Activated CD8-positive, alpha-beta T cell treated with anti-CD3 and anti-CD28 coated beads, Interleukin-2, amount 10 ng/mL, durations not matched to agents 7 days and 5 days (primary cell): ENCODE results near the gene ENG. TPM values are rescaled to one million over a fixed set of nuclear protein-coding genes. Genes with fewer than 3 reads are reported as not detected.
"Not testable (repeated sequence)": the region's sequence is repeated elsewhere in the genome, so short reads cannot be mapped to it uniquely, and the experiment has no call there.

Source experiments
- ATAC-seq: fragments of 150-1000 bp; cut with Tn5 transposase; one replicate; pipeline ENCODE4 v1.10.0; 2021; ENCODE audit warnings: moderate library complexity
- CTCF ChIA-PET: fragments of 350-600 bp; sonication (Branson Sonifier 250); formaldehyde crosslinking; loops from one replicate; lab custom pipeline; 2021; ENCODE audit warnings: antibody characterized with exemption; lab: Charles Lee
- POLR2A ChIA-PET: fragments of 350-600 bp; sonication (Branson Sonifier 250); formaldehyde crosslinking; loops from one replicate; lab custom pipeline; 2021; ENCODE audit warnings: antibody characterized with exemption; lab: Charles Lee
- DNase-seq: peaks from one replicate; pipeline ENCODE4 v3.0.0-alpha.2; 2020
- H3K27ac Mint-ChIP-seq: one replicate; pipeline ENCODE4 v1.8.0; 2021; ENCODE audit warnings: mild to moderate bottlenecking, mixed read lengths
- H3K27me3 Mint-ChIP-seq: one replicate; pipeline ENCODE4 v1.8.0; 2021; ENCODE audit warnings: low read depth, mixed read lengths
- H3K36me3 Mint-ChIP-seq: one replicate; pipeline ENCODE4 v1.8.0; 2021; ENCODE audit warnings: low read depth, mixed read lengths
- H3K4me1 Mint-ChIP-seq: one replicate; pipeline ENCODE4 v1.8.0; 2021; ENCODE audit warnings: low read depth, mixed read lengths
- H3K4me3 Mint-ChIP-seq: one replicate; pipeline ENCODE4 v1.8.0; 2021; ENCODE audit warnings: mild to moderate bottlenecking, mixed read lengths
- H3K9me3 Mint-ChIP-seq: one replicate; pipeline ENCODE4 v1.8.0; 2022; ENCODE audit warnings: mixed read lengths; ENCODE audit not compliant: insufficient read depth
- total RNA-seq, 2 experiments: library from RNA; stranded (reverse); gene quantifications; one replicate each; pipeline ENCODE4 v1.2.3, GENCODE V29; 2021

ENG gene
- total RNA-seq, 2 experiments from 2014 or later = 22.9 to 24.3 TPM

- POLR2A ChIA-PET = no interaction called here
- no peak for DNase-seq
Measured at GRCh38 chr9:127870887-127871286, 16.4 kb upstream of the ENG start.

DNA sequence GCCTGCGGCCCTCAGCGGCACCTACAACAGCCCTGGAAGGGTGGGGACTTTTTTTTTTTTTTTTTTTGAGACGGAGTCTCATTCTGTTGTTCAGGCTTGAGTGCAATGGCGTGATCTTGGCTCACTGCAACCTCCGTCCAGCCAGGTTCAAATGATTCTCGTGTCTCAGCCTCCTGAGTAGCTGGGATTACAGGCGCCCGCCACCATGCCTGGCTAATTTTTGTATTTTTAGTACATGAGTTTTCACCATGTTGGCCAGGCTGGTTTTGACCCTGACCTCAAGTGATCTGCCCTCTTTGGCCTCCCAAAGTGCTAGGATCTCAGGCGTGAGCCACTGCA lies 15.7 kb upstream of the ENG start:
- not testable (repeated sequence) for DNase-seq, H3K36me3 Mint-ChIP-seq, ATAC-seq, H3K9me3 Mint-ChIP-seq, H3K27me3 Mint-ChIP-seq, H3K4me3 Mint-ChIP-seq, H3K27ac Mint-ChIP-seq
- ChIA-PET POLR2A (interaction anchor here (0.8 to 1.4 kb wide), 5 partner anchors 17 to 107 kb away, joined by 3 to 5 read pairs (median 4); partner anchors contain the start of gene CDK9), CTCF (interaction anchor here (0.8 to 4.9 kb wide), 53 partner anchors 9 to 291 kb away, joined by 3 to 55 read pairs (median 5); partner anchors contain the start of genes CDK9, ENG, FPGS and SH2D3C)
- H3K4me1 Mint-ChIP-seq = peaks cover 17% of the 10 kb centered on the region

More at GRCh38 chr9:127870887-127871286, 16.4 kb upstream of the ENG start:
- Mint-ChIP-seq H3K27me3 (no peaks in the 10 kb centered on the region), H3K4me3 (no peak overlapping the region), H3K27ac (no peak overlapping the region), H3K36me3 (peaks cover 3% of the 10 kb centered on the region), H3K4me1 (peaks cover 9% of the 10 kb centered on the region), H3K9me3 (no peaks in the 10 kb centered on the region)
- CTCF ChIA-PET = interaction anchor here (1.0 to 4.9 kb wide), 16 partner anchors 9 to 136 kb away, joined by 3 to 55 read pairs (median 12); partner anchors contain the start of genes CDK9, ENG, ST6GALNAC4 and TOR2A
- no peak for ATAC-seq

- H3K4me1 Mint-ChIP-seq = peaks cover 23% of the 10 kb centered on the region
- ATAC-seq (peak; percentile 89), DNase-seq (peak; percentile 87)
- H3K36me3 Mint-ChIP-seq = peaks cover 6% of the 10 kb centered on the region
- no peaks in the 10 kb centered on the region for H3K27me3 Mint-ChIP-seq
- no peaks in the 10 kb centered on the region for H3K9me3 Mint-ChIP-seq
- ChIA-PET POLR2A (interaction anchor here (0.6 to 1.4 kb wide), 7 partner anchors 16 to 135 kb away, joined by 3 to 5 read pairs (median 4); partner anchors contain the start of genes CDK9 and TOR2A), CTCF (interaction anchor here (0.6 to 4.9 kb wide), 62 partner anchors 8 to 290 kb away, joined by 3 to 55 read pairs (median 5); partner anchors contain the start of genes CDK9, ENG, FPGS and SH2D3C)
- H3K27ac Mint-ChIP-seq = no peak overlapping the region
- H3K4me3 Mint-ChIP-seq = no peak overlapping the region
Measured at GRCh38 chr9:127869310-127870152, 15.1 kb upstream of the ENG start.

- Mint-ChIP-seq H3K4me1 (peaks cover 24% of the 10 kb centered on the region), H3K4me3 (no peak overlapping the region), H3K36me3 (peaks cover 6% of the 10 kb centered on the region), H3K27me3 (no peaks in the 10 kb centered on the region), H3K9me3 (no peaks in the 10 kb centered on the region), H3K27ac (peak overlapping the region; percentile 11)
- ChIA-PET POLR2A (interaction anchor here (0.6 to 1.4 kb wide), 2 partner anchors 16 to 80 kb away, joined by 3 read pairs; no protein-coding TSS in a partner anchor), CTCF (interaction anchor here (0.6 to 4.9 kb wide), 16 partner anchors 14 to 363 kb away, joined by 3 to 55 read pairs (median 9); partner anchors contain the start of genes CDK9, ENG, ST6GALNAC6 and TOR2A)
- ATAC-seq (no peak), DNase-seq (no peak)
Measured at GRCh38 chr9:127868278-127868902, 13.9 kb upstream of the ENG start.

DNA sequence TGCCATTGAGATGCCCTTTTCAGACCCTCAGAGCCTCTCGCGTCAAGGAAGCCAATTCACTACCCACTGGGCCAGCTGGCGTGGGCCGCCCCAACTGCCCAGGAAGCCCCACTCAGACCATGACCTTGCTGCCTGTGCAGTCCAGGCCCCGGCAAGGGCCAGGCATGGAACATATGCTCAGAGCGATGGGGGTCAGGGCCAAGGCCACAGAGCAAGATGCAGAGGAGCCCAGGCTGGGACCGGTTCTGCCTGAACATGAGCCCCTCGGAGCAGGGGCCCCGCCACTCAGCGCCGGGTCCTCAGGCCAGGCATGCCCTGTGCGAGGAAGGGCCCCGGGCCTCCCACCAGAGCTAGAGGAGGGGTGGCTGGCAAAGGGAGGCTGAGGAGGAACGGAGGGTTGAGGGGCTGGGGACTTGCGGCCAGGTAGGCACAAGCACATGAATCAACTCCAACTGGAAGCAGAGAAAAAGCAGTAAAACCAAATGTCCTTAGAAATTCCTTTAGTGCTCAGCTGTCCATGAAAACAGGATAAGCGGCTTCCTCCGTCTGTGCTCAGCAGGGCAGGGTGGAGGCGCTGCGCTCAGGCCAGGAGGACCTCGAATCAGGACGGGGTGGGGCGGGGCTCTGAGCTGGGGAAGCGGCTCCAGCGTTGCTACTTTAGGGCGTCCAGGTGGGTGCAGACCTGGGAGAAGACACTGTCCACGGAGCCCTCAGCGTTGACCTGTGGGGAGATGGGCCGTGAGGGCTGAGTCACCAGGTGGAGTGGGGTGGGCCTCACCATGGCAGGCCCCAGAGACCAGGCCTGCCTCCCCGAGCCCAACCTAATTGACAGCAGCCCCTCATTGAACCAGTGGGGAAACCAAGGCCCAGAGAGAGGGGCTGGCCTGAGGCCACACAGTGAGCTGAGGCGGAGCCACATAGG lies 13.2 kb upstream of the ENG start:
- DNase-seq (no peak), ATAC-seq (no peak)
- Mint-ChIP-seq H3K4me3 (no peak overlapping the region), H3K9me3 (no peaks in the 10 kb centered on the region), H3K36me3 (peaks cover 6% of the 10 kb centered on the region), H3K4me1 (peaks cover 31% of the 10 kb centered on the region), H3K27ac (no peak overlapping the region), H3K27me3 (no peaks in the 10 kb centered on the region)
- CTCF ChIA-PET = interaction anchor here (0.6 to 4.8 kb wide), 5 partner anchors 14 to 363 kb away, joined by 3 to 55 read pairs (median 38); partner anchors contain the start of genes CDK9 and ENG
- POLR2A ChIA-PET = no interaction called here

GRCh38 chr9:127866535-127866934 lies 12.1 kb upstream of the ENG start:
- no peak overlapping the region for H3K27ac Mint-ChIP-seq
- POLR2A ChIA-PET = interaction anchor here (4.1 kb wide), 1 partner anchor 12 kb away, joined by 14 read pairs; the partner anchor contains the start of gene ENG
- H3K27me3 Mint-ChIP-seq = no peaks in the 10 kb centered on the region
- CTCF ChIA-PET = interaction anchor here (2.6 to 3.0 kb wide), 2 partner anchors 79 to 132 kb away, joined by 9 to 13 read pairs; partner anchors contain the start of gene TOR2A
- peaks cover 42% of the 10 kb centered on the region for H3K4me1 Mint-ChIP-seq
- ATAC-seq = no peak
- H3K4me3 Mint-ChIP-seq = no peak overlapping the region
- no peaks in the 10 kb centered on the region for H3K9me3 Mint-ChIP-seq
- peaks cover 6% of the 10 kb centered on the region for H3K36me3 Mint-ChIP-seq
- DNase-seq = no peak

DNA sequence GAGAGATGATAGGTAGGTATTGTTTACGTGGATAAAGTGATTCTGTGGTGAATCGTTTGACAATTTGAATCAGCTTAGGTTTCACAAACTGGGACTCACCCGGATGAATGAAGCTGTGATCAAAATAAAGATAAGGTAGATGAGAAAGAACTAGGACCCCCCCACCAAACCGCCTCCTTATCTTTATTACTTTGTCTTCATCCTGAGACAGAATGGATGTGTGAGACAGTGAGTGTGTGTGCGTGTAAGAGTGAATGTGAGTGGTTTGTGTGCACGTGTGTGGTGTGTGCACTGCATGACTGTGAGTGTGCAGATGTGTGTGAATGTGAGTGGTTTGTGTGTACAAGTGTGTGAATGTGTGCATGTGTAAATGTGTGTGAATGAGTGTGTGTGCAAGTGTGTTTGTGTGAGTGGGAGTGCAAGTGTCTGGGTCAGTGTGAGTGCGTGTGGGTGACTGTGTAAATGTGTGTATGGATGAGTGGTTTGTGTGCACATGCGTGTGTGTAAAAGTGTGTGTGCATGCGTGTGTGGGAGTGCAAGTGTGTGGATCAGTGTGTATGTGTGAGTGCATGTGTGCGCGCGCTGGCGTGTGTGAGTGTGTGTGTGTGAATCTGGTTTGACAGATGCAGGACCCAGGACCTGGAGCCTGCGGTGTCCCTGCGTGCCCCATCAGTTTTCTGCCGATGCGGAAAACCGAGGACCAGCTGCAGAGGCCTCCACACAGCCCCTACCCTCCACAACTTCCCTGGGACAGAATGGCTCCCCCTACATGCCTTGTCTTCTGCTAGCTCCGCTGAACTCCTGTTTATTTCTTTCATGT lies 11.4 kb upstream of the ENG start:
- CTCF ChIA-PET = interaction anchor here (1.1 to 3.0 kb wide), 6 partner anchors 11 to 131 kb away, joined by 3 to 13 read pairs (median 7); partner anchors contain the start of genes ENG and TOR2A
- H3K36me3 Mint-ChIP-seq = peaks cover 6% of the 10 kb centered on the region
- H3K4me3 Mint-ChIP-seq = no peak overlapping the region
- H3K27me3 Mint-ChIP-seq = no peaks in the 10 kb centered on the region
- H3K9me3 Mint-ChIP-seq = no peaks in the 10 kb centered on the region
- ATAC-seq = peak; percentile 26
- DNase-seq = peak; percentile 39
- POLR2A ChIA-PET = interaction anchor here (0.7 to 4.1 kb wide), 2 partner anchors 11 to 131 kb away, joined by 4 to 14 read pairs; partner anchors contain the start of gene ENG
- H3K4me1 Mint-ChIP-seq = peaks cover 48% of the 10 kb centered on the region
- peak overlapping the region; percentile 65 for H3K27ac Mint-ChIP-seq

- H3K36me3 Mint-ChIP-seq = peaks cover 6% of the 10 kb centered on the region
- ChIA-PET POLR2A (interaction anchor here (0.7 to 4.1 kb wide), 5 partner anchors 9 to 411 kb away, joined by 3 to 14 read pairs (median 3); partner anchors contain the start of genes ENG and LRSAM1), CTCF (interaction anchor here (1.2 to 2.7 kb wide), 5 partner anchors 9 to 128 kb away, joined by 3 to 15 read pairs (median 7); partner anchors contain the start of gene TOR2A)
- no peaks in the 10 kb centered on the region for H3K9me3 Mint-ChIP-seq
- H3K4me1 Mint-ChIP-seq = peaks cover 52% of the 10 kb centered on the region
- ATAC-seq (no peak), DNase-seq (no peak)
- H3K27ac Mint-ChIP-seq = peak overlapping the region; percentile 93
- H3K4me3 Mint-ChIP-seq = no peak overlapping the region
- H3K27me3 Mint-ChIP-seq = no peaks in the 10 kb centered on the region
Measured at GRCh38 chr9:127863191-127863621, 8.7 kb upstream of the ENG start.

- Mint-ChIP-seq H3K4me3 (peak overlapping the region; percentile 20), H3K27ac (peak overlapping the region; percentile 93), H3K9me3 (no peaks in the 10 kb centered on the region), H3K4me1 (peaks cover 52% of the 10 kb centered on the region), H3K36me3 (peaks cover 6% of the 10 kb centered on the region), H3K27me3 (no peaks in the 10 kb centered on the region)
- DNase-seq (peak; percentile 78), ATAC-seq (peak; percentile 71)
- ChIA-PET CTCF (interaction anchor here (1.2 to 2.7 kb wide), 7 partner anchors 8 to 128 kb away, joined by 3 to 15 read pairs (median 7); partner anchors contain the start of gene TOR2A), POLR2A (interaction anchor here (0.7 to 4.1 kb wide), 5 partner anchors 8 to 410 kb away, joined by 3 to 14 read pairs (median 3); partner anchors contain the start of genes ENG and LRSAM1)
Measured at GRCh38 chr9:127862075-127863011, 7.9 kb upstream of the ENG start.
